Stimulated activated CD4-positive, alpha-beta T cell treated with anti-CD3 and anti-CD28 coated beads, Interleukin-1b, Interleukin-23, amount 100 ng/mL, for 48 hours (primary cell): ENCODE data around the gene TRAPPC6A.

Experiments
- DNase-seq: peaks from one replicate; pipeline ENCODE4 v3.0.0-alpha.2; 2020

Gene TRAPPC6A

GRCh38 chr19:45161738-45162607 lies 16.1 kb downstream of the TRAPPC6A start:
- DNase-seq: no peak

- no peak for DNase-seq
Observed at GRCh38 chr19:45160870-45161737, 16.9 kb downstream of the TRAPPC6A start, which contains the start of gene NKPD1. TSS of gene NKPD1 (minus strand) at chr19:45160982. CDS start at chr19:45160150, 832 bp downstream.

- DNase-seq: no peak
Observed at GRCh38 chr19:45159971-45160324, 18.1 kb downstream of the TRAPPC6A start.

GRCh38 chr19:45159210-45159970 lies 18.6 kb downstream of the TRAPPC6A start:
- no peak for DNase-seq

- DNase-seq: no peak
Observed at GRCh38 chr19:45158503-45159209, 19.4 kb downstream of the TRAPPC6A start.

GRCh38 chr19:45156751-45157150 lies 21.3 kb downstream of the TRAPPC6A start:
- no peak for DNase-seq

- DNase-seq: no peak
Observed at GRCh38 chr19:45156011-45156630, 21.9 kb downstream of the TRAPPC6A start.

GRCh38 chr19:45154064-45154827 lies 23.8 kb downstream of the TRAPPC6A start:
- DNase-seq: peak; percentile 24

- DNase-seq: peak; percentile 39
Observed at GRCh38 chr19:45153339-45154063, 24.5 kb downstream of the TRAPPC6A start.

- DNase-seq: peak; percentile 46
Observed at GRCh38 chr19:45152504-45153338, 25.3 kb downstream of the TRAPPC6A start.

GRCh38 chr19:45151821-45152503 lies 26.1 kb downstream of the TRAPPC6A start:
- no peak for DNase-seq

- DNase-seq: no peak
Observed at GRCh38 chr19:45151320-45151719, 26.7 kb downstream of the TRAPPC6A start.

- no peak for DNase-seq
Observed at GRCh38 chr19:45150751-45151281, 27.2 kb downstream of the TRAPPC6A start.

- no peak for DNase-seq
Observed at GRCh38 chr19:45150180-45150579, 27.9 kb downstream of the TRAPPC6A start.

GRCh38 chr19:45149129-45149528 lies 28.9 kb downstream of the TRAPPC6A start:
- DNase-seq: no peak

- no peak for DNase-seq
Observed at GRCh38 chr19:45147835-45148676, 30.0 kb downstream of the TRAPPC6A start.

GRCh38 chr19:45146741-45147205 lies 31.3 kb downstream of the TRAPPC6A start:
- DNase-seq: no peak
